Measurements from ENCODE around the gene PPFIBP1.
"Not testable (repeated sequence)": the region's sequence is repeated elsewhere in the genome, so short reads cannot be mapped to it uniquely, and the experiment has no call there.

PPFIBP1 gene

DNA sequence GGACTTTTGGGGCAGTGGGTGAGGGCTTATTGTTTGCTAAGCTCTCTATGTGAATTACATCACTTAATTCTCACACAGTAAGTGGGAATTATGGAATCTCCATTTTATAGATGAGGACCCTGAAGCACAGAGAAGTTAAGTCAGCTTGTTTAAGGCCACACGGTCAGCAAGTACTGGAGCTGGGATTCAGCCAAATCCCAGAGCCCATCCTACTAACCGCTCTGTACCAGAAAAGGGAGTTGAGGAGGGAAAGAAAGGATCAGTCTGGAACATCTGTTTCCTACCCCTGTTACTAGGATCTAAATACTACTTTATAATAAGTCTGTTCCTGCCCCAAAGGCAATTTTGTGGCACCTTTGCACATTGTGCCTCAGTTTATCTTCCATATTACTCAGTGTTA, 42.6 kb downstream of the PPFIBP1 start:
- DNase-seq, result no peak

DNA sequence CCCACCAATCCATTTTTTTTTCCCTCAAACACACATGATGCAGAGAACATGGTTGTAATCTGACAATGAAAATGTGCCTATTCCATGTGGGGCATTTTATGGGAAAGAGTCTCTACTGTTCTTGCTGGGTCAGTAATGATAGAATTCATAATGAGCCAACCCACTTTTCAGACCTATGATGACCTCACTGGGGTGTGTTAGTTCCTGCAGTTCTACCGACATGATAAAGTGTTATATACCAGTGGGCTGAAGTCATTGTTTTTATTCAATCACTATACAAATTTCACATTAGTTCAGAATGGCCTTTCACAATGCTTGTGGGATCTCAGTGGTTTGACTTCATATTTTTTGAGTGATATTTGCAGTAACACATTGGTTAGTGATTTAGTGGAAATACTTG, 47.5 kb downstream of the PPFIBP1 start:
- no peak for DNase-seq

DNA sequence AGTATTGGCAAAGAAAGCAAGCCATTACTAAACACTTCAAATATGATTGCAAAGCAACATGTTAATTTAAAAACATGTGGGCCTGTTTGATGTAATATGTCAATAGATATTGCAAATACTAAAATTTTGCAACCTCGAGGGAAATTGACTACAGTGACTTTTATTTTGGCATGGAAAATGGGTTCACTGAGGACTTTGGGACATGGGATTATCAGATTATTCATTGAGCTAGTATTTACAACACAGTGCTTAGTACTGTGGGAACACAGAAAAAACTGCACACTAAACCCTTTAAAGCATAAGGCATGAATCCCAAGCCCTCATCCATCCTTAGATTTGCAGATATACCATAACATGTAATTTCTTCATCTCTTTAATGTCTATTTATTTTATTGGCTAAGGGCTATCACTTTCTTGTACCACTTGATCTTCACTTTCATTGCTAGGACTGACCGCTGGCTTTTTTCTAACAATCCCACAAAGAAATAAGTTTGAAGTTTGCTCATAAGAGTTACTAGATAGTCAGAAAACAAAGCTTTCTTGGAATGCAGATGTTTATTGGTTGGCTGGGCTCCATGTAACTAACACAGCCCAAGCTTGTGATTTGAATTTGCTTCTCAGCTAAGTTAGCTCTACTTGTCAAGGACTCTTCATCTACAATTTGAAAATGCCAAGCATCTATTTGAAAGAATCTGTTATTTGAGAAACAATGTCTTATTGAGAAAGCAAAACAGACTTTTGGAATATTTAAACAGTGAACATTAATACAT, 48.7 kb downstream of the PPFIBP1 start:
- DNase-seq, result no peak

DNA sequence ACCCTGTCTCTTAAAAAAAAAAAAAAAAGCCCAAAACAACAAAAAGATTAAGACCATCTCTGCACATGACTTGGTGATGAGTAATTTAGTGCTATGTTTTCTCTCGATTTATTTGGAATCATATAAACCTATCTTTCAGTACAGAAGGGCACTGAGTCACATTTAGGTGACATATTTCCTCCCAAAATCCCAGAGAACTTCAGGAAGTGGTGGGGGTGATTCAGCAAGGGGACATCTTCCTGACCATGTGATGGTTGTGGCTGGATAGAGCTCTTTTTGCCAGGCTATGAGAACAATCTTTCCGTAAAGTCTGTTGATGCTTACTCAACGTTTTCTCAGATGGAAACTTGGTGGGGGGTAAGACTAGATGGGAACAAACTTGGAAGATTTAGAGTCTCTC, 50.0 kb downstream of the PPFIBP1 start:
- DNase-seq, result no peak

DNA sequence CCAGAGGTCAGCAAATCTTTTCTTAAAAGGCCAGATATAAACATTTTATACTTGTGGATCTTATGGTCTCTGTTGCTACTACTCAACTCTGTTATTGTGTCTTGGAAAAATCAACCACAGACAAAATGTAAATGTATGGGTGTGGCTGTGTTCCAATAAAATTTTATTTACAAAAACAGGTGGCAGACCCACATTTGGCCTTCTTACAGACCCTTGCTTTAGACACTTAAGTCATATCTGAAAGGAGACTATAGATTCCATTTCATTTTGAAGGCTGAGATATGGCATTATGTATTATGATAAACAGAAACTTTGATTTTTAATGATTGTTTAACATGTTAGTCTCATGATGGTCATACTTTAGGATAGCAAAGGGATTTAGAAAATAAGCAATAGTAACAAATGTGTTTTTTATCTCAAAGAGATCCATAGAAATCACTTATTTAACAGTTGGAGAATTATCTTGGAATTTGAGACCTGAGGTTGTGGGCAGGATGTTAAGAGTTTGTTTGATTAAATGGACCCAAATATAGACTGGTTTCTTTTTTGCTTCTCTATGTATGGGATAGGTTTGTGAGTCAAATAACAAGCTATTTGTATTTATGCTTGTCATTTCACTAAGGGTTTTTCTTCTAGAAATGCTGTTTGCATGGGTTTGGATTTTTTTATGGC, 51.2 kb downstream of the PPFIBP1 start:
- DNase-seq, result no peak

DNA sequence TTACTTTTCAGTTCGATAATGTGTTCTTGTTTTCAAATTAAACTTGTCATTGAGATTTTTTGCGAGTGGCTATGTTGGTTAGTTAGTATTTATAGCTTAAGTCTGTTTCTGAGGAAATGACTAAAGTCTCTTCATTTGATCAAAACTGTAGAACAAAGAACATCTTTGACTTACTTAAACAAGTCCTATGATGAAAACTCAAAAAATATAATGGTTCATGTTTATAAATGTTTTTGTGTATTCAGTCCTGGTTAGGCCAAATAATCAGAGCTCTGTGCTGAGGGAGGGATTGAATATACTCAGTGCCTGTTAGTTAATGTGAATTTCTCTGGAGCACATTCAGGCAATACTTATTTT, 51.7 kb downstream of the PPFIBP1 start:
- no peak for DNase-seq

DNA sequence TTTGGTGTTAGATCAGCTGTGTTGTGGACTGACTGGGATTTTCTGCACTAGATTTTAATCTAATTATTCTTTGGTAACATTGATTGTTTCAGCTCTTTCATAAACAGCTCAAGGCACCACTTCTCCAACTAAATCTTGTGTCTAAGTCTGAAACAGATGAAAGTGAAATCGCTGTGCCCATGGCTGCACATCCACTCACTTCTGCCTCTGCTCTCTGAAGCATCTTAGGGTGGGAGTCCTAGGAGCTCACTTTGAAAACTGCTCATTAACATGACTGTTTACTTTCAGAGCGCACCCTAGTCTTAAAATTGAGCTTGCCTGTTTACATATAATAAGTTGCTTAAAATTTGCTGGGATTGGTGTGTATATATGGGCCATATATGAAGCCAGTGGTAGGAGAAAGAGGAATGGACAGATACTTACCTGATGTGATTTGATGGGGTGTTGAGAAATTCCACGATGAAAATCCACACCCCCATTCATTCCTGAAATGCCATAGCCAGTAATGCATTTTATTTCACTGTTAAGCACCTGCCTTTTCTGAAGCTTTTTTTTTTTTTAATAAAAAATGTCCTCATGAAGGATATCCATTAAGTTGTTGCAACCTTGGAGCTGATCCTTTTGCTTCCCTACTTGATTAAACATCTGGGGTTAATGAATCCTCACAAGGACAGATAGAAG, 52.8 kb downstream of the PPFIBP1 start:
- no peak for DNase-seq

DNA sequence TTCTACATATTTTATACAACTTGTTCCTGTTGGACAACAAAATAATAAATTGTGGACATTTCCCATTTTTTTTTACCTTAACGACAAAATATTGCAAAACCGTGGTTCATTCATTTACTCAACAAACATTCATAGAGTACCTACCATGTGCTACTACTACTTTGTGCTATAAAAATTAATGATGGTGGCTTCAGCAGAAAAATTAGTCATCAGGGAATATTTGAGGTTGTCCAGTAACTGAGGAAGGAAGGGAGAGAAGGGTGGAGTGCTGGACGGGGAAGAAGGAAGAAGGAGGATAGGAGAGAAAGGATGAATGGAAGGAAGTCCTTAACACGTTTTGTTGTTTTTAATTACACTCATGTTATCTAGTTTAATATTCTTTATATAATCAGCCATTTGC, 53.7 kb downstream of the PPFIBP1 start:
- DNase-seq, result no peak

DNA sequence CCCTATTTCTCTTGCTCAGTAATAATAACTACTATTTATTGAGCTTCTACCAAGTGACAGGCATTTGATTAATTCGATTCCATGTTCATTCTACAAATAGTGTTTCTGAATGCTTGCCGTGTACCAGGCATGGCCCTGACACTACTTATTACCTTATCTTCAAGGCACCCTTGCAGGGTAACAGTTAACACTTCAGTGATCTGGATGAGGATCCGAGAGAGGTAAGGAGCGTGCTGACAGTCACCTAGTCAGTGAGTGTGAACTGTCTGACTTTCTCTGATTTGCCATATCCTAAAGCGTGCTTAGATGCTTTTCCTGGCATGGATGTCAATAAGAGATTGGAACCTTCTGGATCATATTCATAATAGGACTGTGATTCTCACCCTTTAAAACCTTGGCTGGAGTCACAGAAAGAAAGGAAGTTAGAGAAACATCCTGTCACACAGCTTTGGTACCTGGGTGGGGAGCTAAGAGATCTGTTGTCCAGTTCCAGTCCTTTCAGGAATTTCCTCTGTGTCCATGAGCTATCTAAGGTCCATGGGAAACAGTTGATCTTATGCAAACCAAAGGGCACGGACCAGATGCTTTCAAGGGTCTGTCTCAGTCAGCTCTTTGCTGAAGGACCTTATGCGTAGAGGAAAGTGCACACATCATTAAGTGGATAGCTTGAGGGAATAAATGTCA, 54.8 kb downstream of the PPFIBP1 start:
- DNase-seq, result no peak

DNA sequence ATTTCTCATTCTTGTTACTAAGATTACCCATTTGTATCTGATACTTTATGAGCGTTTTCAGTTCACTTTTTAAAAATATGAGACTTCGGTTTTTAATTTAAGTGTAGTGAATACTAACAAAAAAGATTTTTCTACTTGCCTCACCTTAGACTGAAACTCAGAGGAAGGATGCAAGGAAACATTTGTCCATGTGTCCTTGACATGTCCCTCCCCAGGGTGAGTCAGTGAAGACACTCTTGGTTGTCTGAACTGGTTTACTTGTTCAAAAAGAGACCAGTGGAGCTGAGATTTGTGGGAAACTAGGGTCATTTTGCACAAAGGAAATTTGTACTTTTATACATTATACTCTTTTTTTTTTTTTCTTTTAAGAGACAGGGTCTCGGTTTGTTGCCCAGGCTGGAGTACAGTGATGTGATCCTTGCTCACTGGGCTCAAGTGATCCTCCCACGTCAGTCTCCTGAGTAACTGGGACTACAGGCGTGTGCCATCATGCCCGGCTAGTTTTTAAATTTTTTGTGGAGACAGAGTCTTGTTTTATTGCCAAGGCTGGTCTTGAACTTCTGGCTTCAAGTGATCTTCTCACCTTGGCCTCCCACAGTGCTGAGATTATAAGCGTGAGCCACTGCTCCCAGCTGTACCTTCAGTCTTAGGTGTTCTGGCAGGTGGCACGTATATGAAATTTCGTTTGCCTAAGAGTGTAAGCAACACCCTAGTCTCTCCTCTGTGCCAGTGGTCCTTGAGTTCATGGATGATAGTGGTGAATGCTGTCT, 56.7 kb downstream of the PPFIBP1 start:
- DNase-seq, result no peak

DNA sequence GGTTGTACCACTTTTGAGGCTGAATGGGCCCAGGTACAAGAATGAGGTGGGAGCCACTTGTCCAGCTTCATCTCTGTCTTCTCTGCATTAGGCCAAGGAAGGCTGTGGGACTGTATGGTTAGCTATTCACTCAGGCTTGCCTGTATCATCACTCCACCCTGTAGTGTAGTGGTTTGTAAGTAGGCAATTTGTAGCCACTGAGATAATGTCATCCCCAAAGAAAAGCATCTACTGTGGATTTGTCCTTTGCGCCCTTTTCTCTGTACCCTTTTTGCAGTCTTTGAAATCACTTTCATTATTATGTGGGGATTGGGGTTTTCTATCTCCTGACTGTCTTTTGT, 57.3 kb downstream of the PPFIBP1 start:
- not testable (repeated sequence) for DNase-seq

DNA sequence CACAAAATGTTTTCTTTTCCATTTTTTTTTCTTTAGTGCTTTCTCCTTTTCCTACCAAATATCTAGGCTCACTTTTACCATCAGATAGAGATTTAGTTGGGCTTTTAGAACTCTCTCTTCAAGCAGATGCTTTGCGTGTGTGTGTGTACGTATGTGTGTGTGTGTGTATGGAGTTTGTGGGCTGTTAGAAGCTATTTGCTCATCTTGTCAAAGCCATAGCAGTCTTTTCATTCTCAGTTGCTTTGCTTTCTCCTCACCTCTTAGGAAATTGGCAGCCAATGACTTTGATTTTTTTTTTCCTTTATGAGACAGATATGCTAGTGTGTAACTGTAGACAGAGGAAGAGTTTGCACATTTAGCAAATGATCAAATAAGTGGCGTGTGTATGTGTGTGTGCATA, 57.8 kb downstream of the PPFIBP1 start:
- not testable (repeated sequence) for DNase-seq

DNA sequence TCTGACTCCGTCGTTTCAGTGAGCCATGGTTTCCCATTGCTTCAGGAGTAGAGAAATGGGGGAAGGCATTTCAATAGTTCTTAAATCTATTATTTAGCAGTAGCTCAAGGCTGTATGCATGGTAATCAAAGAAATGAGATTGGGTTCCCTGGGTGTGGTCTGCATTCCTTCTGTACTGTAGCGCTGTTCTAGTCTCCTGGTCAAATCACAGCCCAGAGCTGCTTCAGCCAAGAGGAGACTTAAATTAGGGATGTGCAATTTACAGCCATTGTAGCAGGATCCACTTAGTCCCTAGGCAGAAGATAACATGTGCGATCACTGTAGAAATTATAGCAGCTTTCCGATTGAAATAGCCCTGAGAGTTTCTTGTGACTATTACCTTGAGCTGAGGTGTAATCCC, 58.4 kb downstream of the PPFIBP1 start:
- not testable (repeated sequence) for DNase-seq

DNA sequence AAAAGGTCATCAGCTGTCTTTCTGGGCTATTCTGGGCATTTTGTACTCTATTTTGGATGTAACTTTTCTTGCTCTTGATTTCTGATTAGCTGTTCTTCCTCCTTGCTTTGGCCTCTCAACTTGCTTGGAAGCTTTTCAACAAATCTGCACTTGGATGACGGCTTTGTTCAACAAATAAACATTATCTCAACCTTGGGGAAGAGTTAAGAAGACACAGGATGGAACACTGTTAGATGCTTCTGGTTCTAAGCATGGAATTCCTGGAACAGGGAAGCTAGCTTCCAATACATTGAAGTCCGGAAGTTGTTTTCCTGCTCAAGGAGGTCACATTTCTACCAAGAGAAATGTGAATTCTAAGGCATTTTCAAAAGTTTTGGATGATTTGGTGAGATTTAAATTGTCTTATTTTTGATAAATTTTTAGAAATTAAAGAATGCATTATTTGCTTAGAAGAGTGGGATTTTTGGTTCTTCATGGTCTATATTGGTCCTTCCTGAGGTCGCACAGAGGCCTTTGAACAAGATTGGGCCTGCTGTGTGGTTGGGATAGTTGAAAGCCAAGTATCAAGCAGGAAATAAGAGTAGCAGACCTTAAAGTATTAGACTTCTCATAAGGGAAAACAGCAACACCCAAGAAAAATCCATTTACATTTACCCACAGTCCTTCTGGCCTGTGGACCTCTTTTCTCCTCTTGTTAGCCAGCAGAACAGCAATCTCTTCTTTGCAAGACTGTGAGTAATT, 59.2 kb downstream of the PPFIBP1 start:
- no peak for DNase-seq

DNA sequence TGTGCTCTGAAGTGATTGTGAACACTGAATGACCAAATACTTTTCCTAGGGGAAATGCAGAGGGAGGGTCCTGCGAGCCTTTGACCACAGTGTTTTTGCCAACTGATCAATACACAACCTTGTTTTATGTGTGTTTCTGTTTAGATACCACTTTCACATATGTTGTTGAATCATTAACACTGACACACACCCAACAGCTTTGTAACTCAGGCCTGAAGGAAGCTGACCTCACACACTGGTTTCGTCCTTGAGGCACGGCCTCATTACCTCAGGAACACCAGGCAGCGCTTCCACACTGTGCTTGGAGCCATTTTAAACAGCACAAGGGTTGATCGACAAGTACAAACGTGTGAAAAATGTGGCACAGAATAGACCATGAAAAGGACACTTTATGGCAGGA, 60.0 kb downstream of the PPFIBP1 start:
- no peak for DNase-seq

DNA sequence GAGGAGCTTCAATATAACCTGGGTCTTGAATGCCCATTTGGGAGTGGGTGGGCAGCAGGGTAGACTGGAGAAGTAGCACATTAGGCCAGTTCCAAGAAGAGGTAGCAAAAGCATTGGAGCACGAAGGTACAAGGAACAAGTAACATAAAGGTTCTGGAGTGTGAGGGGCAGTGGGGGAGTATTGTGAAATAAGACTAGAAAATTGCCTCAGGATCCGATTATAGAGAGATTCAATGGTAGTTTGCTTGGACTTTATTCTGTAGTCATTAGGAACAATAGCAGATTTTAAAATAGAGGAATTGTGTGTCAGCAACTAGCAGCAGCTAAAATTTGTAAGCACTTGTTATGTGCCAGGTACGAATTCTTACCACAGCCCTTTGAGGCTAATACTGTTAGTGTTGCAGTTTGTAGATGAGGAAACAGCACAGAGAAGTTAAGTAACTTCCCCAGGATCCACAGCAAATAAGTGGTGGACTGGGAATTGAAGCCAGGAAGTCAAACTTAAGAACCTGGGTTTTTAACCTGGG, 61.8 kb downstream of the PPFIBP1 start:
- DNase-seq, result no peak

DNA sequence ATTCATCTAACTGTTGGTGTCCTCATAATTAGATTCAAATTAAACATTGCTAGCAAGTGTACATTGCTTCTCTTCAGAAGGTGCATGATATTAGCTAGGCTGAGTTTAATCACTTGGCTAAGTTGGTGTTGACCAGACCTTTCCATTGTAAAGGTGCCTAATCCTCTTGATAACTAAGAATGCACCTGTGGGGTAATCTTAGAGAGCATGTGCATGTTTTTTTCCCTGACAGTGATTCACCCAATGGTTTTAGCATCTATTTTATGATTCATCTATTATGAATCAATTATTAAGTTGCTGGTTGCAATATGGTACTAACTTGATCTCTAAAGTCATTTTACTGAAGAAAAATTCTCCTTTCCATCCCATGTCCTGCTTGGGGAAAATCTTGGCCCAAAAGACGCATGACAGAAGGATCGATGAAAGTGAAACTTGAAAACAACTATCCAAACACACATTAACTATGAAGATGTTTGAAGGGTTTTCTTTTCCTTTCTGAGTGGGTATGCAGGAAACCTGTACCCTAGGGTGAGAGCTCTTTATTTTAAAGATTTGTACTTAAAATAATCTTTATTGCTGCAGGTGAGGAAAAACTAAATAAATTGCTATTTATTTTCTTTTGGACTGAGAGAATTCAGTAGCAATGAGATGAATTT, 64.2 kb downstream of the PPFIBP1 start:
- not testable (repeated sequence) for DNase-seq

DNA sequence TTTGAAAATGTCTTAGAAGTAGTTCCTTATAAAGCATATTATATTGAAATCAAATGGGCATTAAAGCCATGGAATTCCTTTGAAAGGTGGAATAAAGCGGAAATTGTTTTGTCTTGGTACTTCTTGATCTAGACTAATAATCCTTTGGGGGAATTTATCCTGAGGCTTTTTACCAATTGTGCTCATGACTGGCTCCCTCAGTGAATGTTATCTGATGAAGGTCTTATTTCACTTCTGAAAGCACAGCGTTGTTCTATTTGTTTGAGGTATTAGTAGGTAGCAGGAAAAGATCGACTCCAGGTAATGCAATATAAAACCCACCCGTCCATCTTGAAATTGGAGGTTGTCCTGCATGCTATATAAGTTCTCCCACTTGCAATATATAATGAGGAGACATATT, 64.8 kb downstream of the PPFIBP1 start:
- no peak for DNase-seq

DNA sequence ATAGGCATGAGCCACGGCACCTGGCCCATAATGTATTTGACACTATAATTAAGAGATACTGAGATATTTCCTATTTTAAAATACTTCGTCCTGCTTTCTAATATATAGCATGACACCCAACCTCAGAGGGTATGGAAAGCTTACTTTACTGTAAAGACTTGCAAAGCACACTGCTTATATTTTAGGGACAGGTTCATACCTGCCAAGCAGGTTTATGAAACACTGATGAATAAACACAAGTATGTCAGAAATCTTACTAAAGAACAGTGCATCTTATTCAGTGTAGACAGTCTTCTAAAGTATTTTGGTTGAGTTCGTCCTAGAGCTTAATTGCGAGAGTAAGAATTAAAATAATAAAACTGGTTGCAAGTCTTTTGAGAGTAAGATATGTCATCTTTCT, 65.4 kb downstream of the PPFIBP1 start:
- DNase-seq, result no peak

DNA sequence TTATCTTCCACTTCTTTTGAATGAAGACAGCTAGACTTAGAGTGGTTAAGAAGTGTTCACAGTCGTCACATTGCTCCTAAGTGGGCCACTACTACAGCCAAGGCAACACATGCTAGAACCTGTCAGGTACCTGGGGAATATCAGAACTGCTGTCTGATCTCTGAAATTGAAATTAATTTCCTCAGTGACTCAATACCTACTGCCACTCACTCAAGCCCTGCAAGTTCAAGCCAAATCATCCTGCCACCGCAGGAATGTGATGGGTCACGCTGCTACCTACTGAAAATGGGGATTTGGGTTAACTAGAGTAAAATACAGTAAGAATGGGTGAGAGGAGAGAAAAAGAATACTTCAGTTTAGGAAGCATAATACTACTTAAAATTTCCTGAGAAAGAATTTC, 67.7 kb downstream of the PPFIBP1 start:
- DNase-seq, result not testable (repeated sequence)

DNA sequence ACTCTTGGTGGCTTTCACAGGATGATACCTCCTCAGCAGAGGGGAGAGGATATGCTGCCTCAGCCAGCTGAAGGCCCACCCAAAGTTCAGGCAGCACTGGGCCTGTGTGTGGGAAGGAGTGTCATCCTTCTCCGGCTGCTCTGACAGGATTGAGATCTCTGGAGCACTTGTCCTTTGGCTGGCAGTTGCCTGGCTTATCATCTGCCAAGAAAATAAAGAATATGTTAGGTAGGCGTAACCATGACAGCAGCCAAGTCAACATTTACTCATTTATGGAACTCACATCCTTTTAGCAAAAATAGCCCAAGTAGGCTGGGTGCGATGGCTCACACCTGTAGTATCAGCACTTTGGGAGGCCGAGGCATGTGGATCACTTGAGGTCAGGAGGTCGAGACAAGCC, 68.5 kb downstream of the PPFIBP1 start:
- no peak for DNase-seq
